HepG2 (cell line): ENCODE results near the gene ORMDL3. TPM values are rescaled to one million over a fixed set of nuclear protein-coding genes. Genes with fewer than 3 reads are reported as not detected.

Experiments
- ATF7-NPFF ChIP-seq: sonication (generic); formaldehyde crosslinking; IDR thresholded peaks from 2 replicates; pipeline ENCODE4 v1.8.1; 2023; ENCODE audit warnings: mild to moderate bottlenecking, low read depth, missing genetic modification reagents, moderate library complexity
- CAMTA2 ChIP-seq: sonication (generic); formaldehyde crosslinking; IDR thresholded peaks from 2 replicates; pipeline ENCODE4 v1.4.0; 2020; ENCODE audit warnings: mild to moderate bottlenecking, missing genetic modification reagents, borderline replicate concordance
- ELF1 ChIP-seq: sonication (generic); formaldehyde crosslinking; IDR thresholded peaks from 2 replicates; pipeline ENCODE4 v1.4.0; 2020; ENCODE audit warnings: missing genetic modification reagents
- FOSL2 ChIP-seq: sonication (generic); formaldehyde crosslinking; IDR thresholded peaks from 2 replicates; pipeline ENCODE4 v1.4.0; 2020; ENCODE audit warnings: missing genetic modification reagents
- FOXM1 ChIP-seq: sonication (generic); formaldehyde crosslinking; IDR thresholded peaks from 2 replicates; pipeline ENCODE4 v1.5.0; 2020; ENCODE audit warnings: missing genetic modification reagents
- HDAC2 ChIP-seq: sonication (generic); formaldehyde crosslinking; IDR thresholded peaks from 2 replicates; pipeline ENCODE4 v1.4.0; 2020; ENCODE audit warnings: missing genetic modification reagents
- HMGA1 ChIP-seq: sonication (generic); formaldehyde crosslinking; conservative IDR thresholded peaks from 2 replicates; pipeline ENCODE4 v1.4.0; 2020; ENCODE audit warnings: missing genetic modification reagents
- KAT7 ChIP-seq: IDR thresholded peaks from 2 replicates; pipeline ENCODE4 v1.6.1; 2018; ENCODE audit warnings: borderline replicate concordance, missing compliant biosample characterization
- KDM2A ChIP-seq: sonication (generic); formaldehyde crosslinking; IDR thresholded peaks from 2 replicates; pipeline ENCODE4 v1.4.0; 2020; ENCODE audit warnings: low read depth, missing genetic modification reagents, borderline replicate concordance
- MXI1 ChIP-seq: IDR thresholded peaks from 3 replicates; pipeline ENCODE4 v1.6.1; 2012; ENCODE audit warnings: low read depth, low read length, inconsistent platforms, borderline replicate concordance
- NR2F2 ChIP-seq: IDR thresholded peaks from 2 replicates; pipeline ENCODE4 v1.6.1; 2012; ENCODE audit warnings: low read depth, inconsistent platforms, borderline replicate concordance
- NR3C1 ChIP-seq: sonication (generic); formaldehyde crosslinking; IDR thresholded peaks from 2 replicates; pipeline ENCODE4 v1.4.0; 2020; ENCODE audit warnings: missing genetic modification reagents
- PRMT3 ChIP-seq: sonication (generic); formaldehyde crosslinking; IDR thresholded peaks from 2 replicates; pipeline ENCODE4 v1.8.1; 2022; ENCODE audit warnings: low read depth, mild to moderate bottlenecking, moderate library complexity, missing genetic modification reagents, borderline replicate concordance
- RARG ChIP-seq: sonication (generic); formaldehyde crosslinking; IDR thresholded peaks from 2 replicates; pipeline ENCODE4 v1.4.0; 2020; ENCODE audit warnings: low read depth, mild to moderate bottlenecking, missing genetic modification reagents
- REL ChIP-seq: sonication (generic); formaldehyde crosslinking; conservative IDR thresholded peaks from 2 replicates; pipeline ENCODE4 v1.8.0; 2022; ENCODE audit warnings: mild to moderate bottlenecking, missing genetic modification reagents, moderate library complexity
- ZFP36L2 ChIP-seq: sonication (generic); formaldehyde crosslinking; IDR thresholded peaks from 2 replicates; pipeline ENCODE4 v1.4.0; 2020; ENCODE audit warnings: missing genetic modification reagents
- ZFY ChIP-seq: sonication (generic); formaldehyde crosslinking; IDR thresholded peaks from 2 replicates; pipeline ENCODE4 v1.4.0; 2020; ENCODE audit warnings: missing genetic modification reagents
- ZGPAT ChIP-seq: IDR thresholded peaks from 2 replicates; pipeline ENCODE4 v1.6.1; 2016; ENCODE audit warnings: mild to moderate bottlenecking
- ZNF292 ChIP-seq: sonication (generic); formaldehyde crosslinking; IDR thresholded peaks from 2 replicates; pipeline ENCODE4 v1.8.1; 2022; ENCODE audit warnings: mild to moderate bottlenecking, low read depth, missing genetic modification reagents, borderline replicate concordance
- ZNF317 ChIP-seq: sonication (generic); formaldehyde crosslinking; IDR thresholded peaks from 2 replicates; pipeline ENCODE4 v1.5.0; 2020; ENCODE audit warnings: mild to moderate bottlenecking, missing genetic modification reagents
- ZNF562 ChIP-seq: sonication (generic); formaldehyde crosslinking; IDR thresholded peaks from 2 replicates; pipeline ENCODE4 v1.8.0; 2022; ENCODE audit warnings: missing genetic modification reagents, borderline replicate concordance
- ZNF703 ChIP-seq: sonication (generic); formaldehyde crosslinking; IDR thresholded peaks from 2 replicates; pipeline ENCODE4 v1.5.1; 2020; ENCODE audit warnings: missing genetic modification reagents, mild to moderate bottlenecking, moderate library complexity, borderline replicate concordance
- ZNF720 ChIP-seq: sonication (generic); formaldehyde crosslinking; IDR thresholded peaks from 2 replicates; pipeline ENCODE4 v1.4.0; 2020; ENCODE audit warnings: missing genetic modification reagents
- polyA plus RNA-seq, 8 experiments: library from polyadenylated mRNA; depleted of rRNA in 3 of 8; stranded (reverse) in 7 of 8; unstranded in 1 of 8; fragments of >200 nt; fragmentation: Illumina TruSeq in 4 of 8; extraction: Trizol in 4 of 8; gene quantifications; 2 replicates each; pipeline versions ENCODE4 v1.2.1 to v1.2.3, GENCODE V29; 2011 to 2016; ENCODE audit warnings: low read depth in 4 of 8, missing spikeins in 1 of 8, mixed read lengths in 1 of 8; ENCODE audit not compliant: insufficient read depth in 1 of 8
- total RNA-seq, 5 experiments: library from RNA; depleted of rRNA; stranded (reverse); fragments of >200 nt; fragmentation: Illumina TruSeq; extraction: Trizol; gene quantifications; 2 replicates each; pipeline ENCODE4 v1.2.3, GENCODE V29; 2016; ENCODE audit warnings: low read depth in 1 of 5
- TF ChIP-seq, protein P1 (sequence below): sonication (generic); formaldehyde crosslinking; IDR thresholded peaks from 2 replicates; pipeline ENCODE4 v1.4.0; 2020; ENCODE audit warnings: missing genetic modification reagents
- TF ChIP-seq, protein P2 (sequence below): sonication (generic); formaldehyde crosslinking; IDR thresholded peaks from 2 replicates; pipeline ENCODE4 v1.9.0; 2022; ENCODE audit warnings: low read depth, missing genetic modification reagents
- TF ChIP-seq, protein P3 (sequence below): IDR thresholded peaks from 2 replicates; pipeline ENCODE4 v1.6.1; 2016; ENCODE audit warnings: missing compliant biosample characterization, missing genetic modification reagents, borderline replicate concordance

ORMDL3 gene
- total and polyA plus RNA-seq, 2 of the 13 experiments (the other 11 are each of a cell fraction or from before 2014, with no cell fraction given) = 181 to 384 TPM

- TF ChIP-seq, protein P1, sequence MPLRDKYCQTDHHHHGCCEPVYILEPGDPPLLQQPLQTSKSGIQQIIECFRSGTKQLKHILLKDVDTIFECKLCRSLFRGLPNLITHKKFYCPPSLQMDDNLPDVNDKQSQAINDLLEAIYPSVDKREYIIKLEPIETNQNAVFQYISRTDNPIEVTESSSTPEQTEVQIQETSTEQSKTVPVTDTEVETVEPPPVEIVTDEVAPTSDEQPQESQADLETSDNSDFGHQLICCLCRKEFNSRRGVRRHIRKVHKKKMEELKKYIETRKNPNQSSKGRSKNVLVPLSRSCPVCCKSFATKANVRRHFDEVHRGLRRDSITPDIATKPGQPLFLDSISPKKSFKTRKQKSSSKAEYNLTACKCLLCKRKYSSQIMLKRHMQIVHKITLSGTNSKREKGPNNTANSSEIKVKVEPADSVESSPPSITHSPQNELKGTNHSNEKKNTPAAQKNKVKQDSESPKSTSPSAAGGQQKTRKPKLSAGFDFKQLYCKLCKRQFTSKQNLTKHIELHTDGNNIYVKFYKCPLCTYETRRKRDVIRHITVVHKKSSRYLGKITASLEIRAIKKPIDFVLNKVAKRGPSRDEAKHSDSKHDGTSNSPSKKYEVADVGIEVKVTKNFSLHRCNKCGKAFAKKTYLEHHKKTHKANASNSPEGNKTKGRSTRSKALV (CRISPR knock-in tag) = peak; percentile 54
- TF ChIP-seq KAT7 (CRISPR knock-in tag) (no peak), ATF7-NPFF (CRISPR knock-in tag) (no peak), FOSL2 (CRISPR knock-in tag) (no peak; the same call in 1 of the 2 replicates), ZNF292 (CRISPR knock-in tag) (peak; percentile 58; the same call in 1 of the 2 replicates), KDM2A (CRISPR knock-in tag) (no peak), ZNF317 (CRISPR knock-in tag) (no peak), ZNF703 (no peak), CAMTA2 (CRISPR knock-in tag) (no peak), ZFP36L2 (CRISPR knock-in tag) (no peak), FOXM1 (no peak), MXI1 (no peak), HMGA1 (CRISPR knock-in tag) (no peak), ZNF562 (CRISPR knock-in tag) (no peak), ZFY (peak; percentile 57; the same call in 1 of the 2 replicates), ZGPAT (CRISPR knock-in tag) (no peak), NR3C1 (CRISPR knock-in tag) (no peak), HDAC2 (CRISPR knock-in tag) (no peak), PRMT3 (CRISPR knock-in tag) (no peak), REL (CRISPR knock-in tag) (no peak), NR2F2 (no peak), RARG (CRISPR knock-in tag) (no peak), ZNF720 (CRISPR knock-in tag) (no peak), ELF1 (CRISPR knock-in tag) (no peak)
- TF ChIP-seq, protein P2, sequence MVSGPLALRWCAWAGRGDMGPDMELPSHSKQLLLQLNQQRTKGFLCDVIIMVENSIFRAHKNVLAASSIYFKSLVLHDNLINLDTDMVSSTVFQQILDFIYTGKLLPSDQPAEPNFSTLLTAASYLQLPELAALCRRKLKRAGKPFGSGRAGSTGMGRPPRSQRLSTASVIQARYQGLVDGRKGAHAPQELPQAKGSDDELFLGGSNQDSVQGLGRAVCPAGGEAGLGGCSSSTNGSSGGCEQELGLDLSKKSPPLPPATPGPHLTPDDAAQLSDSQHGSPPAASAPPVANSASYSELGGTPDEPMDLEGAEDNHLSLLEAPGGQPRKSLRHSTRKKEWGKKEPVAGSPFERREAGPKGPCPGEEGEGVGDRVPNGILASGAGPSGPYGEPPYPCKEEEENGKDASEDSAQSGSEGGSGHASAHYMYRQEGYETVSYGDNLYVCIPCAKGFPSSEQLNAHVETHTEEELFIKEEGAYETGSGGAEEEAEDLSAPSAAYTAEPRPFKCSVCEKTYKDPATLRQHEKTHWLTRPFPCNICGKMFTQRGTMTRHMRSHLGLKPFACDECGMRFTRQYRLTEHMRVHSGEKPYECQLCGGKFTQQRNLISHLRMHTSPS (CRISPR knock-in tag) = no peak
- TF ChIP-seq, protein P3, sequence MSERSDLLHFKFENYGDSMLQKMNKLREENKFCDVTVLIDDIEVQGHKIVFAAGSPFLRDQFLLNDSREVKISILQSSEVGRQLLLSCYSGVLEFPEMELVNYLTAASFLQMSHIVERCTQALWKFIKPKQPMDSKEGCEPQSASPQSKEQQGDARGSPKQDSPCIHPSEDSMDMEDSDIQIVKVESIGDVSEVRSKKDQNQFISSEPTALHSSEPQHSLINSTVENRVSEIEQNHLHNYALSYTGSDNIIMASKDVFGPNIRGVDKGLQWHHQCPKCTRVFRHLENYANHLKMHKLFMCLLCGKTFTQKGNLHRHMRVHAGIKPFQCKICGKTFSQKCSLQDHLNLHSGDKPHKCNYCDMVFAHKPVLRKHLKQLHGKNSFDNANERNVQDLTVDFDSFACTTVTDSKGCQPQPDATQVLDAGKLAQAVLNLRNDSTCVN (CRISPR knock-in tag) = no peak
Measured at GRCh38 chr17:39916918-39917317, 10.5 kb downstream of the ORMDL3 start (continued).
